ENCODE results near the gene ACSF3.
"Not testable (repeated sequence)": the region's sequence is repeated elsewhere in the genome, so short reads cannot be mapped to it uniquely, and the experiment has no call there.

The ACSF3 gene

GRCh38 chr16:89073346-89074071 is 20.1 kb upstream of the ACSF3 start:
- no peak for DNase-seq (ENCODE audit: low read depth)
- no peak for TF ChIP-seq CTCF (conservative IDR thresholded peaks at IDR 0.05; ENCODE audit: low read depth, low read length)
- no peak overlapping the region for H3K4me3 ChIP-seq (ENCODE audit: low read depth, low read length)

- not testable (repeated sequence) for H3K4me3 ChIP-seq (ENCODE audit: low read depth, low read length); DNase-seq (ENCODE audit: low read depth)
Observed at GRCh38 chr16:89074072-89074674, 19.5 kb upstream of the ACSF3 start.

GRCh38 chr16:89074803-89075688 is 18.6 kb upstream of the ACSF3 start:
- no peak for DNase-seq (ENCODE audit: low read depth)
- TF ChIP-seq CTCF (conservative IDR thresholded peaks at IDR 0.05; ENCODE audit: low read depth, low read length): no peak
- no peak overlapping the region for H3K4me3 ChIP-seq (ENCODE audit: low read depth, low read length)

GRCh38 chr16:89076159-89076558 is 17.5 kb upstream of the ACSF3 start:
- DNase-seq (ENCODE audit: low read depth): no peak
- no peak overlapping the region for H3K4me3 ChIP-seq (ENCODE audit: low read depth, low read length)
- no peak for TF ChIP-seq CTCF (conservative IDR thresholded peaks at IDR 0.05; ENCODE audit: low read depth, low read length)

- no peak for DNase-seq (ENCODE audit: low read depth)
- TF ChIP-seq CTCF (conservative IDR thresholded peaks at IDR 0.05; ENCODE audit: low read depth, low read length): no peak
- no peak overlapping the region for H3K4me3 ChIP-seq (ENCODE audit: low read depth, low read length)
Observed at GRCh38 chr16:89077076-89077475, 16.6 kb upstream of the ACSF3 start.

GRCh38 chr16:89078172-89078571 is 15.5 kb upstream of the ACSF3 start:
- no peak for TF ChIP-seq CTCF (conservative IDR thresholded peaks at IDR 0.05; ENCODE audit: low read depth, low read length)
- no peak for DNase-seq (ENCODE audit: low read depth)
- H3K4me3 ChIP-seq (ENCODE audit: low read depth, low read length): no peak overlapping the region

GRCh38 chr16:89079434-89079980 is 14.1 kb upstream of the ACSF3 start:
- no peak for DNase-seq (ENCODE audit: low read depth)
- TF ChIP-seq CTCF (conservative IDR thresholded peaks at IDR 0.05; ENCODE audit: low read depth, low read length): no peak
- no peak overlapping the region for H3K4me3 ChIP-seq (ENCODE audit: low read depth, low read length)
